Ovary (tissue), 3 donors: Measurements from ENCODE around the gene PRKD3.

ENCODE experiments used
- CTCF ChIP-seq, 3 donors: fragments of 450-650 bp in 2 of 3; fragments of 200-600 bp in 1 of 3; IDR thresholded peaks; one replicate each; pipeline versions ENCODE4 v1.5.1 to v1.8.0; 2016 to 2022; ENCODE audit warnings: antibody characterized with exemption in 3 of 3, mild to moderate bottlenecking in 1 of 3
- EP300 ChIP-seq: sonication (generic); formaldehyde crosslinking; IDR thresholded peaks from one replicate; pipeline ENCODE4 v1.6.1; 2017; ENCODE audit warnings: antibody characterized with exemption
- POLR2A ChIP-seq: fragments of 450-650 bp; IDR thresholded peaks from one replicate; pipeline ENCODE4 v1.6.1; 2017; ENCODE audit warnings: antibody characterized with exemption, mild to moderate bottlenecking, moderate library complexity
- donor health status: DM: no; HTN: no; CAD: no.

GRCh38 chr2:37282746-37283145 is 41.9 kb downstream of the PRKD3 start:
- TF ChIP-seq CTCF (IDR thresholded peaks at IDR 0.05) (no peak), POLR2A (no peak), EP300 (no peak)
